Lower leg skin (tissue), 4 donors: Measurements from ENCODE around the gene GRIA1. TPM values are rescaled to one million over a fixed set of nuclear protein-coding genes. Genes with fewer than 3 reads are reported as not detected.

Experiments
- DNase-seq, 2 donors: peaks; one replicate each; pipeline ENCODE4 v3.0.0-alpha.2; 2019; ENCODE audit warnings: low spot score in 2 of 2
- H3K4me3 ChIP-seq: fragments of 200-600 bp; sonication (generic); 2 replicates; pipeline ENCODE4 v1.5.1; 2017; ENCODE audit warnings: mild to moderate bottlenecking, low read depth; ENCODE audit not compliant: poor library complexity, severe bottlenecking
- POLR2A ChIP-seq, 2 donors: fragments of 450-650 bp; IDR thresholded peaks; one replicate each; pipeline ENCODE4 v1.6.1; 2016 to 2017; ENCODE audit warnings: antibody characterized with exemption in 2 of 2, mild to moderate bottlenecking in 1 of 2, moderate library complexity in 1 of 2
- WGBS, 2 donors: methylation state at CpG; one replicate each; pipeline ENCODE4 v1.1.5; 2018; 5-methylcytosine and 5-hydroxymethylcytosine counted together
- intact Hi-C: fragments of 100-400 bp; cut with DNase I; formaldehyde crosslinking; loops from one replicate; pipeline ENCODE4 v1.15.0; 2023; ENCODE audit warnings: low total_unique reads
- total RNA-seq, 4 donors: library from RNA; depleted of rRNA; stranded (reverse); fragments of >200 nt; gene quantifications; one replicate each; pipeline ENCODE4 v1.1.0, GENCODE V29; 2016
- TF ChIP-seq, protein P1 (sequence below), 3 donors: fragments of 450-650 bp; IDR thresholded peaks; one replicate each; pipeline ENCODE4 v1.5.1; 2016; ENCODE audit warnings: antibody characterized with exemption in 3 of 3, mild to moderate bottlenecking in 3 of 3, moderate library complexity in 2 of 3

Gene GRIA1
- total RNA-seq, 4 donors from 2014 or later: 0.08 to 2.3 (median 0.40) TPM

DNA sequence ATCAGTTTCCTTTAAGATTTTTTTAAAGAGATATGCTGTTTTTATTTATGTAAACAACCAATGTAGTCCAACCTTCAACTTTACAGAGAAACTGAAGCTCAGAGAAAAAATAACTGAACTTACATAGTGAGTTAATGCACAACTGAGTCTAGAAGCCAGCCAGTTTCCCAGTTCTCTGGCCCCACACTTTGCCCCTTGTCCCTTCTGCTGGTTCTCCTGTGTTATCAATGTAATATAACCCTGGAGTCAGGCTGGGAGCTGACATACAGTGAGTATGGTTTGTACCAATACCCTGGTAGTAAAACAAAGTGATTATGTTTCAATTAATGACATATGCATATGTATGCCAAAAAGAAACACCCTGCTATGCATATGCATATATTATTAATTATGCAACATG, 32.2 kb upstream of the GRIA1 start:
- H3K4me3 ChIP-seq: no peak overlapping the region
- TF ChIP-seq, protein P1, sequence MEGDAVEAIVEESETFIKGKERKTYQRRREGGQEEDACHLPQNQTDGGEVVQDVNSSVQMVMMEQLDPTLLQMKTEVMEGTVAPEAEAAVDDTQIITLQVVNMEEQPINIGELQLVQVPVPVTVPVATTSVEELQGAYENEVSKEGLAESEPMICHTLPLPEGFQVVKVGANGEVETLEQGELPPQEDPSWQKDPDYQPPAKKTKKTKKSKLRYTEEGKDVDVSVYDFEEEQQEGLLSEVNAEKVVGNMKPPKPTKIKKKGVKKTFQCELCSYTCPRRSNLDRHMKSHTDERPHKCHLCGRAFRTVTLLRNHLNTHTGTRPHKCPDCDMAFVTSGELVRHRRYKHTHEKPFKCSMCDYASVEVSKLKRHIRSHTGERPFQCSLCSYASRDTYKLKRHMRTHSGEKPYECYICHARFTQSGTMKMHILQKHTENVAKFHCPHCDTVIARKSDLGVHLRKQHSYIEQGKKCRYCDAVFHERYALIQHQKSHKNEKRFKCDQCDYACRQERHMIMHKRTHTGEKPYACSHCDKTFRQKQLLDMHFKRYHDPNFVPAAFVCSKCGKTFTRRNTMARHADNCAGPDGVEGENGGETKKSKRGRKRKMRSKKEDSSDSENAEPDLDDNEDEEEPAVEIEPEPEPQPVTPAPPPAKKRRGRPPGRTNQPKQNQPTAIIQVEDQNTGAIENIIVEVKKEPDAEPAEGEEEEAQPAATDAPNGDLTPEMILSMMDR (IDR thresholded peaks at IDR 0.05): no peak
- TF ChIP-seq POLR2A (IDR thresholded peaks at IDR 0.05): no peak
- intact Hi-C loops: no loop called here
- DNase-seq: no peak

DNA sequence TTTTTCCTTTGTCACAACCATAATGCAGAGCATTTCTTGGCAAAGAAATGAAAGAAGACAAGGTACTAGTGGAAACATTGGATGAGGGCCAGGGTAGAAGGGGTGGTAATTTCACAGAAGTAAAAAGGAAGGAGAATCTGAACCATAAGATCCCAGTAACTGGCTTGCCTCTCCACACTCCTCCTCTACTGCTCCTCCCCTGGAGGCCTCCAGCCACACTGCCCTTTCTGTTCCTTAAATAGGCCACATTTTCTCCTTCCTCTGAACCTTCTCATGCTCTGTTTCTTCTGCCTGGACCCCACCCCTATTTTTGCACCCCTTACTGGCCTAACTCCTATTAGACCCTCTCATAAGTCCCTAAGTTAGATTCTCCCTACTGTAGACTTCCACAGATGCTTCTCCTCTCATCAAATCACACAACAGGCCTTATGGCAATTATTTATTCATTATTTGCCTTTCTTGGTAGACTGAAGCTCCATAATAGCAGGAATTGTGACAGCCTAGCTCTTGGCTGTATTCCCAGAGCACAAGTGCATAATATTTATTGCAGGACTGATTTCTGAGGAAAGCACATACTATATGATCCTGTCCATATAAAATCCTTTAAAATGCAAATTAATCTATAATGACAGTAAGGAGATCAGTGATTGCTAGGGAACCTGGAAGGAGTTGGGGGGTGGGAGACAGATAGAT, 31.3 kb upstream of the GRIA1 start:
- TF ChIP-seq POLR2A (IDR thresholded peaks at IDR 0.05): no peak
- TF ChIP-seq, protein P1 (IDR thresholded peaks at IDR 0.05): no peak
- H3K4me3 ChIP-seq: no peak overlapping the region
- DNase-seq: no peak
- intact Hi-C loops: no loop called here

DNA sequence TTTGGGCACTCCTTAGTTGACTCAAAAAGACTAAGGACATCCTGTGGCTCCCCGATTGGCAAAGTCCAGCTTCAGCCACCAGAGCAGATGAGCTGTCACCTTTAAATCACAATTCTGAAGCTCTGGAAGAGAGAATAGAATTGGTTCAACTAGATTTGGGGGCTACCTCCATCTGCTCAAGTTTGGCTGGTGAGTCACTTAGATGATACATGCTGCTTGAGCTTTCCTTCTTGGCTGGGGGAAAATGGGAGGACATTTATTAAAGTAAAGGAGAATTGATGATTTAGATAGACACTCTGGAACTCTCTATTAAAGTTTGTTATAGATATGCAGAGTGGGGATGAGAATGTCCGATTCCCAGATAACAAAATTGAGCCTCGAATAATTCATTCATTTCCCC, 30.0 kb upstream of the GRIA1 start:
- no peak for DNase-seq
- WGBS, 2 donors: 86 to 90% methylated on average over 3 of the region's 3 CpGs
- TF ChIP-seq, protein P1 (IDR thresholded peaks at IDR 0.05): no peak
- TF ChIP-seq POLR2A (IDR thresholded peaks at IDR 0.05): no peak
- intact Hi-C loops: no loop called here
- H3K4me3 ChIP-seq: no peak overlapping the region

DNA sequence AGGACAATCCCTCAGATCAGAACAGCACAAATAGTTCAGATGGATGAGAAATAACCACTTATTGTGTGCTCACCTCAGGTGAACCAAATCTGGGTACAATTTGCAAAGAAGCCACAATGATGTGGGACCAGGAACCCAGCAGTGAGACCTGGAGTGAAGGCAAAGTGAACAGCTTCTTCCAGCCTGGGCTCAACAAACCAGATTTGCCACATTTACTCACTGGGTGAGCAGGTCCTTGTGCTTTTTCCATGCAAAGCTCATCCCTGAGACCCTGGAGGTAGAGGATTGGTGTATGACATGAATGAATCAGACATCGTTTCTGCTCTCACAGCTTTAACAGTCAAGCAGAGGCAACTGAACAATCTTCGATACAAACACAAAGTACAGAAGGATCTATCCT, 29.1 kb upstream of the GRIA1 start:
- H3K4me3 ChIP-seq: no peak overlapping the region
- intact Hi-C loops: no loop called here
- 77 to 81% methylated on average over 2 of the region's 2 CpGs for WGBS, 2 donors
- DNase-seq: no peak
- TF ChIP-seq POLR2A (IDR thresholded peaks at IDR 0.05): no peak
- TF ChIP-seq, protein P1 (IDR thresholded peaks at IDR 0.05): no peak

DNA sequence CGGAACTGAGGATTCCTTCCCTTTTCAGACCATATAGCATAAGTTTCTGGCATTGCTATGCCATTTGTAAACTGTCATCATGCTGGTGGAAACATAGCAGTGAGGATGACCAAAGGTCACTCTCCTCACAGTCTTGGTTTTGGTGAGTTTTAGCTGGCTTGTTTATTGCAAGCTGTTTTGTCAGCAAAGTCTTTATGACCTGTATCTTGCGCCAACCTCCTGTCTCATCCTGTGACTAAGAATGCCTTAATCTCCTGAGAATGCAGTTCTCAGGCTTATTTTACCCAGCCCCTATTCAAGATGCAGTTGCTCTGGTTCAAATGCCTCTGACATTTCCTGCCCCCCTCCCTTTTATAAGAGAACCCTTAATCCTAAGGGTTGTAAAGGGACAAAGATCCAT, 26.7 kb upstream of the GRIA1 start:
- no peak for DNase-seq
- 53 to 67% methylated on average over 2 of the region's 2 CpGs for WGBS, 2 donors
- intact Hi-C loops: no loop called here
- TF ChIP-seq, protein P1 (IDR thresholded peaks at IDR 0.05): no peak
- TF ChIP-seq POLR2A (IDR thresholded peaks at IDR 0.05): no peak
- H3K4me3 ChIP-seq: no peak overlapping the region

GRCh38 chr5:153467546-153467945, 22.9 kb upstream of the GRIA1 start:
- intact Hi-C loops: no loop called here
- DNase-seq: no peak
- H3K4me3 ChIP-seq: no peak overlapping the region
- no peak for TF ChIP-seq POLR2A (IDR thresholded peaks at IDR 0.05)
- TF ChIP-seq, protein P1 (IDR thresholded peaks at IDR 0.05): no peak
